Amniotic stem cell (primary cell): ENCODE results near the gene POMGNT2.

Source experiments
- DNase-seq: peaks from one replicate; lab custom pipeline; 2025; lab: John Stamatoyannopoulos, UW

POMGNT2 gene

GRCh38 chr3:43043793-43044192 lies 62.1 kb downstream of the POMGNT2 start:
- DNase-seq: no peak

- no peak for DNase-seq
Measured at GRCh38 chr3:43043071-43043766, 62.7 kb downstream of the POMGNT2 start.

GRCh38 chr3:43041517-43041916 lies 64.4 kb downstream of the POMGNT2 start:
- no peak for DNase-seq

GRCh38 chr3:43038010-43038409 lies 67.9 kb downstream of the POMGNT2 start:
- DNase-seq: no peak

- DNase-seq: no peak
Measured at GRCh38 chr3:43036621-43037423, 69.1 kb downstream of the POMGNT2 start.

GRCh38 chr3:43035801-43036365 lies 70.0 kb downstream of the POMGNT2 start:
- no peak for DNase-seq

GRCh38 chr3:43034911-43035310 lies 71.0 kb downstream of the POMGNT2 start:
- DNase-seq: no peak

- no peak for DNase-seq
Measured at GRCh38 chr3:43034200-43034599, 71.7 kb downstream of the POMGNT2 start.

GRCh38 chr3:43032646-43033628 lies 72.9 kb downstream of the POMGNT2 start:
- no peak for DNase-seq

GRCh38 chr3:43031889-43032545 lies 73.9 kb downstream of the POMGNT2 start:
- no peak for DNase-seq

- DNase-seq: no peak
Measured at GRCh38 chr3:43031485-43031884, 74.4 kb downstream of the POMGNT2 start.

GRCh38 chr3:43030162-43030935 lies 75.5 kb downstream of the POMGNT2 start:
- DNase-seq: no peak
